ENCODE measurements around the gene RGSL1.

DNA sequence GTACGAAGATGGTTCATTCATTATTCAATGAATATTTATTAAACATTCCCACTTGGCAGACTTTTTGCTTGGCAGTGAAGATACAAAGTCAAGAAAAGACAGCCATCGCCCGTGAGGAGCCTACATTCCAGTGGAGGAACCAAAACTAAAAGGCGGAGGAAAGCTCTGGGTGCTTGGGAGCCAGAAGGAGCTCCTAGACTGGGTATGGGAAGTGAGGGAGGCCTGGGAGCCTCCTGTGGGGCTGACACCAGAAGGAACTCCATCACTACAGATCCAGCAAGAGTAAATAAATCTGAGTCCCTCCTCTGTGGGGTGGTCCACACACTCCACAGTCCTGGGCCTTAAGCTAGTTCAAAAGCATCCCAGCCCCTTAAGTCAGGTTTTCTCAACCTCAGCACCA lies 124.2 kb downstream of the RGSL1 start:
- TF ChIP-seq POLR2A (IDR thresholded peaks at IDR 0.05): no peak
- TF ChIP-seq CTCF (IDR thresholded peaks at IDR 0.05): no peak
